Measurements from ENCODE around the gene SEC63.
"Not testable (repeated sequence)": the region's sequence is repeated elsewhere in the genome, so short reads cannot be mapped to it uniquely, and the experiment has no call there.

SEC63 gene

GRCh38 chr6:107972413-107973096 lies 14.5 kb upstream of the SEC63 start:
- DNase-seq, result no peak

GRCh38 chr6:107971181-107971580 lies 13.2 kb upstream of the SEC63 start:
- DNase-seq, result no peak

- DNase-seq, result no peak
Observed at GRCh38 chr6:107970255-107970654, 12.2 kb upstream of the SEC63 start.

GRCh38 chr6:107968081-107968480 lies 10.1 kb upstream of the SEC63 start:
- DNase-seq, result no peak

GRCh38 chr6:107965746-107966145 lies 7.7 kb upstream of the SEC63 start:
- no peak for DNase-seq

GRCh38 chr6:107962723-107963122 lies 4.7 kb upstream of the SEC63 start:
- no peak for DNase-seq

GRCh38 chr6:107959392-107959791 lies 1.4 kb upstream of the SEC63 start:
- no peak for DNase-seq

- DNase-seq, result not testable (repeated sequence)
Observed at GRCh38 chr6:107958689-107959362, 818 bp upstream of the SEC63 start.

GRCh38 chr6:107957308-107957908 lies 600 bp downstream of the SEC63 start:
- DNase-seq, result peak in 4 of 5 experiments; percentile 36 to 87 (median 48)

GRCh38 chr6:107956586-107957307 lies 1.3 kb downstream of the SEC63 start:
- DNase-seq, result peak in 1 of 5 experiments; percentile 27

GRCh38 chr6:107956181-107956580 lies 1.8 kb downstream of the SEC63 start:
- peak in 1 of 5 experiments; percentile 29 for DNase-seq

- DNase-seq, result not testable (repeated sequence)
Observed at GRCh38 chr6:107953858-107954414, 4.1 kb downstream of the SEC63 start.

GRCh38 chr6:107943626-107944439 lies 14.2 kb downstream of the SEC63 start:
- no peak for DNase-seq

- DNase-seq, result no peak
Observed at GRCh38 chr6:107942142-107942541, 15.9 kb downstream of the SEC63 start.

GRCh38 chr6:107941627-107942026 lies 16.4 kb downstream of the SEC63 start:
- no peak for DNase-seq

GRCh38 chr6:107941199-107941598 lies 16.8 kb downstream of the SEC63 start:
- no peak for DNase-seq

- not testable (repeated sequence) for DNase-seq
Observed at GRCh38 chr6:107936910-107937292, 21.1 kb downstream of the SEC63 start.

GRCh38 chr6:107936162-107936909 lies 21.7 kb downstream of the SEC63 start:
- no peak for DNase-seq

GRCh38 chr6:107934229-107934628 lies 23.8 kb downstream of the SEC63 start:
- not testable (repeated sequence) for DNase-seq

- no peak for DNase-seq
Observed at GRCh38 chr6:107932580-107932979, 25.4 kb downstream of the SEC63 start.

- no peak for DNase-seq
Observed at GRCh38 chr6:107931894-107932293, 26.1 kb downstream of the SEC63 start.

All from T-helper 2 cell (primary cell).